GM18907 (cell line): Measurements from ENCODE around the gene MINAR2.

Source experiments
- ATAC-seq: cut with Tn5 transposase; IDR thresholded peaks from one replicate; pipeline ENCODE4 v1.9.1; 2021; ENCODE audit warnings: mild to moderate bottlenecking, moderate library complexity; ENCODE audit not compliant: unreplicated experiment

Gene MINAR2

GRCh38 chr5:129771058-129771838, 23.4 kb downstream of the MINAR2 start:
- peak; percentile 77 for ATAC-seq

GRCh38 chr5:129773376-129773775, 25.5 kb downstream of the MINAR2 start:
- no peak for ATAC-seq

DNA sequence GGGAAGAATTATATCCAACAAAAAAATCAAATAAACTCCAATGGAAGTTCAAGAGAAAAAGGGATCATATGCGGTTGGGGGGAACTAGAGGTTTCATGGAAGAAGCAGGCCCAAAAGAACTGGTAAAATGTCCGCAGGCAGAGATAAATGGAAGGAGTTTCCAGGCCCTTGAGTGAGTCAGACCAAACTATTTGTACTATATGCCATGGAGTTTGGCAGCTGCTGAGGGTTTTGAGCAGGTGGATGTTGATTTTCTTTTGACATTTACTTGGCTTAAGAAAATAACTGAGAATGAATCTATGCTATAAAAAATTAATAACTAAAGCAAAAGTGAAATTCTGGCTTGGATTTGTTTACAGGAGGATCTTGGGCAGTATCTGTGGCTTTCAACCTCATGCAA, 33.7 kb downstream of the MINAR2 start:
- ATAC-seq = no peak

DNA sequence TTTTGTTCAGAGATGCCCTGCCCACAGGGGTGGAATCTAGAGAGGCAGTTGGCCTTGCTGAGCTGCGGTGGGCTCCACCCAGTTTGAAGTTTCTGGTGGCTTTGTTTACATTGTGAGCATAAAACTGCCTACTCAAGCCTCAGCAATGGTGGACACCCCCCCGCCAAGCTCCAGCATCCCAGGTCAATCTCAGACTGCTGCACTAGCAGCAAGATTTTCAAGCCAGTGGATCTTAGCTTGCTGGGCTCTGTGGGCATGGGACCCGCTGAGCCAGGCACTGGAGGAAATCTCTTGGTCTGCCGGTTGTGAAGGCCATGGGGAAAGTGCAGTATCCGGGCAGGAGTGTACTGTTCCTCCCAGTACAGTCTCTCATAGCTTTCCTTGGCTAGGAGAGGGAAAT, 55.5 kb downstream of the MINAR2 start:
- no peak for ATAC-seq

DNA sequence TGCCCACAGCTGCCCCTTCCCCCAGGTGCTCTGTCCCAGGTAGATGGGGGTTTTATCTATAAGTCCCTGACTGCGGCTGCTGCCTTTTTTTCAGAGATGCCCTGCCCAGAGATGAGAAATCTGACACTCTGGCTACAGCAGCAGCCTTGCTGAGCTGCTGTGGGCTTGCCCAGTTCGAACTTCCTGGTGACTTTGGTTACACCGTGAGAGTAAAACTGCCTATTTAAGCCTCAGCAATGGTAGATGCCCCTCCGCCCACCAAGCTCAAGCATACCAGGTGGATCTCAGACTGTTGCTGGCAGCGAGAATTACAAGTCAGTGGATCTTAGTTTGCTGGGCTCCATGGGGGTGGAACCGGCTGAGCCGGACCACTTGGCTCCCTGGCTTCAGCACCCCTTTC, 56.8 kb downstream of the MINAR2 start:
- no peak for ATAC-seq

GRCh38 chr5:129807162-129807814, 59.4 kb downstream of the MINAR2 start:
- no peak for ATAC-seq
